NCI-H748 (cell line): ENCODE results near the gene PDE4D.

ENCODE experiments used
- DNase-seq: peaks from one replicate; lab custom pipeline; 2025; ENCODE audit not compliant: unreplicated experiment; lab: John Stamatoyannopoulos, UW

PDE4D gene

GRCh38 chr5:59746241-59746765 lies 147.2 kb downstream of the PDE4D start:
- DNase-seq: no peak

- peak; percentile 26 for DNase-seq
These were observed 148.1 kb downstream of the PDE4D start for GRCh38 chr5:59745415-59745863.

- peak; percentile 82 for DNase-seq
These were observed 149.0 kb downstream of the PDE4D start for GRCh38 chr5:59744531-59744992.

- DNase-seq: no peak
These were observed 151.9 kb downstream of the PDE4D start for GRCh38 chr5:59741599-59741998.

- no peak for DNase-seq
These were observed 155.5 kb downstream of the PDE4D start for GRCh38 chr5:59738024-59738423.

GRCh38 chr5:59732806-59733205 lies 160.7 kb downstream of the PDE4D start:
- DNase-seq: no peak

- no peak for DNase-seq
These were observed 161.2 kb downstream of the PDE4D start for GRCh38 chr5:59732301-59732700.

GRCh38 chr5:59731809-59732208 lies 161.7 kb downstream of the PDE4D start:
- no peak for DNase-seq

- no peak for DNase-seq
These were observed 163.7 kb downstream of the PDE4D start for GRCh38 chr5:59729820-59730219.

- no peak for DNase-seq
These were observed 164.2 kb downstream of the PDE4D start for GRCh38 chr5:59729357-59729756.

- no peak for DNase-seq
These were observed 165.2 kb downstream of the PDE4D start for GRCh38 chr5:59728356-59728755.

- DNase-seq: no peak
These were observed 166.3 kb downstream of the PDE4D start for GRCh38 chr5:59727186-59727585.

GRCh38 chr5:59725392-59725767 lies 168.1 kb downstream of the PDE4D start:
- no peak for DNase-seq

- peak; percentile 14 for DNase-seq
These were observed 168.8 kb downstream of the PDE4D start for GRCh38 chr5:59724482-59725391.

- DNase-seq: no peak
These were observed 170.7 kb downstream of the PDE4D start for GRCh38 chr5:59722874-59723273.

GRCh38 chr5:59721741-59722140 lies 171.8 kb downstream of the PDE4D start:
- no peak for DNase-seq

- no peak for DNase-seq
These were observed 173.5 kb downstream of the PDE4D start for GRCh38 chr5:59720063-59720462.

- no peak for DNase-seq
These were observed 176.5 kb downstream of the PDE4D start for GRCh38 chr5:59716966-59717500.

- no peak for DNase-seq
These were observed 177.5 kb downstream of the PDE4D start for GRCh38 chr5:59716029-59716428.

- no peak for DNase-seq
These were observed 178.3 kb downstream of the PDE4D start for GRCh38 chr5:59715228-59715627.

- DNase-seq: no peak
These were observed 180.1 kb downstream of the PDE4D start for GRCh38 chr5:59713498-59713844.

GRCh38 chr5:59712836-59713497 lies 180.6 kb downstream of the PDE4D start:
- DNase-seq: peak; percentile 41
